GM18498 (cell line): ENCODE results near the gene IL22RA1.
A peak's percentile ranks its signal among the peaks of the same experiment; 100 is the strongest.

Experiments
- ATAC-seq: cut with Tn5 transposase; IDR thresholded peaks from one replicate; pipeline ENCODE4 v1.9.1; 2021; ENCODE audit warnings: mild to moderate bottlenecking, moderate library complexity; ENCODE audit not compliant: unreplicated experiment

Gene IL22RA1

GRCh38 chr1:24168245-24168644, 25.3 kb upstream of the IL22RA1 start:
- ATAC-seq = no peak

- no peak for ATAC-seq
Measured at GRCh38 chr1:24167008-24167407, 24.1 kb upstream of the IL22RA1 start.

GRCh38 chr1:24165500-24165899, 22.6 kb upstream of the IL22RA1 start:
- ATAC-seq = no peak

GRCh38 chr1:24164004-24164403, 21.1 kb upstream of the IL22RA1 start:
- no peak for ATAC-seq

- ATAC-seq = no peak
Measured at GRCh38 chr1:24162201-24162600, 19.3 kb upstream of the IL22RA1 start.

GRCh38 chr1:24161270-24161669, 18.3 kb upstream of the IL22RA1 start:
- no peak for ATAC-seq

- no peak for ATAC-seq
Measured at GRCh38 chr1:24159366-24159765, 16.4 kb upstream of the IL22RA1 start.

- no peak for ATAC-seq
Measured at GRCh38 chr1:24157918-24158481, 15.1 kb upstream of the IL22RA1 start.

GRCh38 chr1:24156542-24157260, 13.8 kb upstream of the IL22RA1 start:
- no peak for ATAC-seq

- no peak for ATAC-seq
Measured at GRCh38 chr1:24155011-24155782, 12.3 kb upstream of the IL22RA1 start.

- ATAC-seq = no peak
Measured at GRCh38 chr1:24154215-24154614, 11.3 kb upstream of the IL22RA1 start.

- no peak for ATAC-seq
Measured at GRCh38 chr1:24152631-24153494, 9.9 kb upstream of the IL22RA1 start.

GRCh38 chr1:24151175-24151533, 8.2 kb upstream of the IL22RA1 start:
- no peak for ATAC-seq

GRCh38 chr1:24150234-24151174, 7.6 kb upstream of the IL22RA1 start:
- ATAC-seq = peak; percentile 76

GRCh38 chr1:24149866-24150233, 6.9 kb upstream of the IL22RA1 start:
- no peak for ATAC-seq

- no peak for ATAC-seq
Measured at GRCh38 chr1:24147816-24148215, 4.9 kb upstream of the IL22RA1 start.

GRCh38 chr1:24147194-24147593, 4.3 kb upstream of the IL22RA1 start:
- no peak for ATAC-seq

GRCh38 chr1:24141311-24141997, 1.5 kb downstream of the IL22RA1 start:
- ATAC-seq = no peak

- no peak for ATAC-seq
Measured at GRCh38 chr1:24140741-24141181, 2.2 kb downstream of the IL22RA1 start.
